Loucy (cell line): ENCODE measurements around the gene ZNF664.

ENCODE experiments used
- EZH2phosphoT487 ChIP-seq: fragments of 200-600 bp; IDR thresholded peaks from 2 replicates; pipeline ENCODE4 v1.6.1; 2018; ENCODE audit warnings: antibody characterized with exemption, mild to moderate bottlenecking, moderate library complexity, borderline replicate concordance
- TF ChIP-seq, protein P1 (sequence below): fragments of 200-600 bp; sonication (generic); conservative IDR thresholded peaks from 2 replicates; pipeline ENCODE4 v1.5.1; 2014; ENCODE audit warnings: mild to moderate bottlenecking, antibody characterized with exemption, low read length

DNA sequence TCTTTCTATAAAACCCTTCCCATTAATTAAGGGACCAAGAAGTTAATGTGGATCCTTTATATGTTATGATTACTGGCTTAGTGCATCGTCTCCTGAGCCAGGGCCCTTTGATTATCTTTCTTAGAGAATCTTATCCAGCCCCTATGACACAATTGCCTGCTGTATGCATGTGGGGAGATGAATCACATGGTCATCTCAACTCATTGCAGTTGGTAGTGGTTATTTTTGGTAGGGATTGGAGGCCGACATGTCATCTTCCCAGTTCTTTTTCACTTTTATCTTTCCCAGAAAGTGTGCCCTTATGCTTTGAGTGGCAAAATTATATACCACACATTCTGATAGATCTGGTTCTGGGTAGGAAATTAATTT lies 26.0 kb downstream of the ZNF664 start:
- TF ChIP-seq, protein P1, sequence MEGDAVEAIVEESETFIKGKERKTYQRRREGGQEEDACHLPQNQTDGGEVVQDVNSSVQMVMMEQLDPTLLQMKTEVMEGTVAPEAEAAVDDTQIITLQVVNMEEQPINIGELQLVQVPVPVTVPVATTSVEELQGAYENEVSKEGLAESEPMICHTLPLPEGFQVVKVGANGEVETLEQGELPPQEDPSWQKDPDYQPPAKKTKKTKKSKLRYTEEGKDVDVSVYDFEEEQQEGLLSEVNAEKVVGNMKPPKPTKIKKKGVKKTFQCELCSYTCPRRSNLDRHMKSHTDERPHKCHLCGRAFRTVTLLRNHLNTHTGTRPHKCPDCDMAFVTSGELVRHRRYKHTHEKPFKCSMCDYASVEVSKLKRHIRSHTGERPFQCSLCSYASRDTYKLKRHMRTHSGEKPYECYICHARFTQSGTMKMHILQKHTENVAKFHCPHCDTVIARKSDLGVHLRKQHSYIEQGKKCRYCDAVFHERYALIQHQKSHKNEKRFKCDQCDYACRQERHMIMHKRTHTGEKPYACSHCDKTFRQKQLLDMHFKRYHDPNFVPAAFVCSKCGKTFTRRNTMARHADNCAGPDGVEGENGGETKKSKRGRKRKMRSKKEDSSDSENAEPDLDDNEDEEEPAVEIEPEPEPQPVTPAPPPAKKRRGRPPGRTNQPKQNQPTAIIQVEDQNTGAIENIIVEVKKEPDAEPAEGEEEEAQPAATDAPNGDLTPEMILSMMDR: no peak
- TF ChIP-seq EZH2phosphoT487: no peak
